Esophagus (tissue), 2 donors: ENCODE data around the gene COL4A2. TPM values are rescaled to one million over a fixed set of nuclear protein-coding genes. Genes with fewer than 3 reads are reported as not detected.
"Not testable (repeated sequence)": the region's sequence is repeated elsewhere in the genome, so short reads cannot be mapped to it uniquely, and the experiment has no call there.

Experiments used
- H3K27ac ChIP-seq, 2 donors: one replicate each; pipeline ENCODE4 v1.5.1; 2013; ENCODE audit warnings: low read depth in 2 of 2, mild to moderate bottlenecking in 2 of 2, inconsistent platforms in 1 of 2, low read length in 1 of 2, moderate library complexity in 1 of 2
- H3K27me3 ChIP-seq, 2 donors: one replicate each; pipeline ENCODE4 v1.6.1; 2013; ENCODE audit warnings: low read length in 2 of 2, control low read depth in 1 of 2, mild to moderate bottlenecking in 1 of 2; ENCODE audit not compliant: insufficient read depth in 2 of 2, control insufficient read depth in 1 of 2
- H3K36me3 ChIP-seq, 2 donors: one replicate each; pipeline ENCODE4 v1.6.1; 2013; ENCODE audit warnings: low read length in 1 of 2; ENCODE audit not compliant: control insufficient read depth in 2 of 2, insufficient read depth in 2 of 2
- H3K4me1 ChIP-seq, 2 donors: one replicate each; pipeline ENCODE4 v1.6.1; 2013; ENCODE audit warnings: low read length in 1 of 2; ENCODE audit not compliant: control insufficient read depth in 2 of 2, insufficient read depth in 2 of 2
- H3K4me3 ChIP-seq, 2 donors: one replicate each; pipeline ENCODE4 v1.5.1; 2013; ENCODE audit warnings: low read length in 2 of 2, mild to moderate bottlenecking in 2 of 2, low read depth in 1 of 2, moderate library complexity in 1 of 2
- H3K9me3 ChIP-seq, 2 donors: one replicate each; pipeline ENCODE4 v1.6.1; 2013; ENCODE audit warnings: mild to moderate bottlenecking in 2 of 2, low read depth in 1 of 2, low read length in 1 of 2, moderate library complexity in 1 of 2; ENCODE audit not compliant: control insufficient read depth in 2 of 2, insufficient read depth in 1 of 2
- WGBS, 2 donors: extraction: QIAGEN DNeasy Blood & Tissue Kit; methylation state at CpG; one replicate each; pipeline ENCODE4 v1.1.7; 2013; 5-methylcytosine and 5-hydroxymethylcytosine counted together
- polyA plus RNA-seq, 2 donors: library from polyadenylated mRNA; stranded (reverse); fragments of 200-250 nt; gene quantifications; one replicate each; pipeline ENCODE4 v1.2.3, GENCODE V29; 2013
- donor health status: healthy with polysubstance abuse.
- donor health status: Bipolar disorder and iron deficiency.

Gene COL4A2
- polyA plus RNA-seq, 2 donors, result 25.3 to 39.2 TPM

DNA sequence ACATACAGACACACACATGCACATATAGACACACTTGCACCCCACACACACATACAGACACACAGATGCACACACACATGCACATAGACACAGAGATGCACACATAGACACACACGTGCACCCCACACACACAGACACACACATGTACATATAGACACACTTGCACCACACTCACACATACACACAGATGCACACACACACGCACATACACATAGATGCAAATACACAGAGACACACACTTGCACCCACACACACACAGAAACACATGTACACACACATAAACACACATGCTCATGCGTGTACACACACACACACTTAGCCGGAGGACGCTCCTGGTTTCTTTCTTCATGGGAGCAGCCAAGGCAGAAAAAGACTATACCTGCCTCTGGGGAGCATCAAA lies 10.0 kb downstream of the COL4A2 start:
- no peak overlapping the region for H3K27ac ChIP-seq
- H3K9me3 ChIP-seq, result no peaks in the 10 kb centered on the region
- H3K4me3 ChIP-seq, result no peak overlapping the region
- H3K27me3 ChIP-seq, result no peaks in the 10 kb centered on the region
- H3K36me3 ChIP-seq, result no peaks in the 10 kb centered on the region
- peaks cover 1 to 7% of the 10 kb centered on the region in 2 donors for H3K4me1 ChIP-seq
- WGBS, 2 donors, result 88 to 92% methylated on average over 5 of the region's 5 CpGs

DNA sequence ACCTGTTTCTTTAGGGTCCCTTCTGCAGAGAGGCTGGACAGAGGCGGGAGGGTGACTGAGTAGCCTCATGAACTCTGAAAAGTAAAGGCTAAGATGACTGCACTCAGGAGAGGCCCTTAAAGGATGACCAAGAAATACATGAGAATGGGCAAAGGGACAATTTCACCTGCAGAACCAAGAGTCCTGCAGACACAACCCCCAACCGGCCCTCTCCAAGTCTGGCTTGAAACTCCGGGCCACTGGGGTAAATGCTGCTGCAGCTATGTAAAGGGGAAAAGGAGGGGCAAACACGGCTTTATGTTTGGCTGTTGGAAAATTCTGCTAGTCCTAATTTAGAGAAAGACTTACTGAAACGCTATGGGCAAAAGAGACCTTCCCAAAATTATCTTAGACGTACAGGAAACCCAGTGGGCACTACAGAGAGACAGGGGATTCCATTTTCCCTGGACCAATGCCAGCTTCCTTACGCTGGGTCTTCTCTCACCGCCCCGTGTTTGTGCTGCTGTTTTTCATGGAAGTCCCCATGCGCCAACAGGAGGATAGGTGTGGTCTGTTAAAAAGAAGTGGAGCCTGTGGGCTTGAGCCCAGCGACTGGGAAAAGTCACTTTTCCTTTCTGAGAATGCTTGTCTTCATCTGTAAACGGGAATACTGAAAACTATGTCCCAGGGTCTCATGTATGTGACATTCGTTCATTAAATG lies 10.6 kb downstream of the COL4A2 start:
- peaks cover 6 to 7% of the 10 kb centered on the region in 2 donors for H3K4me1 ChIP-seq
- H3K36me3 ChIP-seq, result no peaks in the 10 kb centered on the region
- no peaks in the 10 kb centered on the region for H3K27me3 ChIP-seq
- 73 to 75% methylated on average over 13 of the region's 13 CpGs for WGBS, 2 donors
- no peaks in the 10 kb centered on the region for H3K9me3 ChIP-seq
- H3K4me3 ChIP-seq, result no peak overlapping the region
- no peak overlapping the region for H3K27ac ChIP-seq

DNA sequence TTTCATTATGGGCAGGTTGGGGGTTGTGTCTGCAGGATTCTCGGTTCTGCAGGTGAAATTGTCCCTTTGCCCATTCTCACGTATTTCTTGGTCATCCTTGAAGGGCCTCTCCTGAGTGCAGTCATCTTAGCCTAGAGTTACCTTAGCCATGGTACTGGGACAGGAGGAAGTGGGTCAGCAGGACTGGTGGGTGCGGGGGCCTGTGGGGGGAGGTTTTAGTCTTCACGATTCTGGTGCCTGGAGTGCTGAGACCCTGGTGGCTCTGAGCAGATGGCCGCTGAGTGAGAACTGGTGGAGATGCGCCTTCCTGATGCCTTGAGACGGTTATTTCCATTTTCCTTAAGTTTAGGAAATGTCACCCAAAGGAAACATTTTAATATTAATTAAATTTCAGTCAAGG lies 11.8 kb downstream of the COL4A2 start:
- H3K4me3 ChIP-seq, result no peak overlapping the region
- H3K36me3 ChIP-seq, result no peaks in the 10 kb centered on the region
- H3K9me3 ChIP-seq, result no peaks in the 10 kb centered on the region
- H3K27me3 ChIP-seq, result no peaks in the 10 kb centered on the region
- peaks cover 6 to 7% of the 10 kb centered on the region in 2 donors for H3K4me1 ChIP-seq
- WGBS, 2 donors, result 74 to 79% methylated on average over 7 of the region's 7 CpGs
- no peak overlapping the region for H3K27ac ChIP-seq

DNA sequence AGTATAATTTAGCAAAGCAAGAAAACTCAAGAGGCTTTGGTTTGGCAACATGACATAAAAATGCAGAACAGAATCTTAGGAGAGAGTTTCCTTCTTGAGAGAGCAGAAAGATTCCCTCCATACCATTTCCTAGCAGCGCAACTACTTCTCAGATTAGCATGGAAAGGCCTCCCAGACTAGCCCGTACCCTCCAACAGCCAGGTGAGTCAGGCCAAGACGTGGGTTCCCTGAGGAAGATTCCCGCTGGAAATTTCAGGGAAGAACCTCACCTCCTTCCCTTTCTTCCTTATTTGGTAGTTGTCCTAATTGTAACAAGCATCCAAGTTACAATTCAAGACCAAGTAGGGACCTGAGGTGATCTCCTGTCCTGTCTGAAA lies 12.3 kb downstream of the COL4A2 start:
- WGBS, 2 donors, result 64 to 69% methylated on average over 4 of the region's 4 CpGs
- no peak overlapping the region for H3K27ac ChIP-seq
- H3K4me3 ChIP-seq, result no peak overlapping the region
- no peaks in the 10 kb centered on the region for H3K27me3 ChIP-seq
- no peaks in the 10 kb centered on the region for H3K9me3 ChIP-seq
- H3K4me1 ChIP-seq, result peaks cover 9% of the 10 kb centered on the region in 2 donors
- H3K36me3 ChIP-seq, result no peaks in the 10 kb centered on the region

DNA sequence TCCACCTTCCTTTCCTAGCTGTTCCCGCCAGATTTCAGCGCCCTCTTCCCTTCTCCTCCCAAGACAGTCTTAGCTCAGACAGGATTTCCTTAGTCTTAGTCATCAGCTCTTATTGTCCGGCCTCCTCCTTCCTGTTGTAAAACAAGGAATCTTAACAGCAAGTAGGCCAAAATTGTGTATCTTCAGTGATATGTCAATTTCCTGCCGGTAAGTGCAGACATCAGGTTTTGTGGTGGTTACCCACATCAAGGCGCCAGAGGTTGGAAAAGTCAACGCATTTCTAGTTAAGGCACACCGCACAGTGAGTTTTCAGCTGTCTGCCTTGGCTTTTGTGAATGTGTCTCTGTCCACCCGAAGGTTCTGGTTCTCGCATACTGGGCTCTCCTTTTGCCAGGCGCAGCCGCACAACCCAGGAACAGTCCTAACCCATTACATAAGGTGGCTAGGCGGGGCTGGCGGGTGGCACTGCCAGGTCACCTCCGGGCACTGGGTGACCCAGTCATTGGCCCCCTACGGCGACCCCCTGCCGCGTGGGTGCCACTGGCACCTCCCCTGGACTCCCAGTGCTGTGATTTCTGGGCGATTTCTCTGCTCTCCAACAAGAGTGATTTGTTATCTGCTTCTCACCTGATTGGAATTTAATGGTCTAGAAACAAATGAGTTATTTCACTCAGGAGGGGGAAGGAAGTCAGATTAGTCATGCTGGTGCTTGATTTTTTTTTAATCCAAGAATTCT lies 12.9 kb downstream of the COL4A2 start:
- WGBS, 2 donors, result 57 to 60% methylated on average over 19 of the region's 19 CpGs
- peaks cover 6 to 9% of the 10 kb centered on the region in 2 donors for H3K4me1 ChIP-seq

DNA sequence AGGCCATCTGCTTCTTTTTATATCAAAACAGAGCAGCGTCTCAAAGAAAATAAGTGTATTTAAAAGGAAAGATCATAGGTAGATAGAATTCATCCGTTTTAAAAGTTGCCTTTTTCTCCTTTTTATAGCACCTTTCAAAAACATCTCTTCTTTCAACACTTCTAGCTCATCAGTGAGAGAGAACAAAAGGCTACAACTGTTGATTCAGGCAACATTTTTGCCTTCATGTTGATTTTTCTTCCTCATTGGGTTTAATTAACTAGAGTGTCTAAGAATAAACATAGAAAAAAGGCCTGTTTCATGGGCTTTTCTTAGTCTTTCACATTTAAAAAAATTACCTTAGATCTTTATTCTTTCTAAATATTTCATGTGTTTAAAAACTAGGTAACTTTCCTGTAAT lies 13.6 kb downstream of the COL4A2 start:
- whole genome bisulfite sequencing, 2 donors, result 34 to 39% methylated on average over 2 of the region's 2 CpGs
- H3K9me3 ChIP-seq, result no peaks in the 10 kb centered on the region
- H3K36me3 ChIP-seq, result no peaks in the 10 kb centered on the region
- H3K4me1 ChIP-seq, result peaks cover 6 to 9% of the 10 kb centered on the region in 2 donors
- no peak overlapping the region for H3K4me3 ChIP-seq
- H3K27me3 ChIP-seq, result no peaks in the 10 kb centered on the region
- H3K27ac ChIP-seq, result no peak overlapping the region

More for the DNA sequence above, 12.9 kb downstream of the COL4A2 start:
- Histone ChIP-seq H3K36me3 (no peaks in the 10 kb centered on the region), H3K9me3 (no peaks in the 10 kb centered on the region), H3K4me3 (no peak overlapping the region), H3K27me3 (no peaks in the 10 kb centered on the region), H3K27ac (peak overlapping the region; percentile 22 to 40)

DNA sequence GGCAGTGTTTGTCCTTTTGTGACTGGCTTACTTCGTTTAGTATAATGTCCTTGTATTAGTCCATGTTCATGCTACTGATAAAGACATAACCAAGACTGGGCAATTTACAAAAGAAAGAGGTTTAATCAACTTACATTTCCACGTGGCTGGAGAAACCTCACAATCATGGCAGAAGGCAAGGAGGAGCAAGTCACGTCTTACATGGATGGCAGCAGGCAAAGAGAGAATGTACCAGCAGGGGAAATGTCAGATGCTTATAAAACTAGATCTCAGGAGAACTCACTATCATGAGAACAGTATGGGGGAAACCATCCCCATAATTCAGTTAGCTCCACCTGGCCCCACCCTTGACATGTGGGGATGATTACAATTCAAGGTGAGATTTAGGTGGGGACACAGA lies 14.5 kb downstream of the COL4A2 start:
- WGBS, 2 donors, result 78% methylated on average over 3 of the region's 3 CpGs
- H3K9me3 ChIP-seq, H3K4me3 ChIP-seq, H3K4me1 ChIP-seq, H3K36me3 ChIP-seq, H3K27me3 ChIP-seq, H3K27ac ChIP-seq: not testable (repeated sequence)

DNA sequence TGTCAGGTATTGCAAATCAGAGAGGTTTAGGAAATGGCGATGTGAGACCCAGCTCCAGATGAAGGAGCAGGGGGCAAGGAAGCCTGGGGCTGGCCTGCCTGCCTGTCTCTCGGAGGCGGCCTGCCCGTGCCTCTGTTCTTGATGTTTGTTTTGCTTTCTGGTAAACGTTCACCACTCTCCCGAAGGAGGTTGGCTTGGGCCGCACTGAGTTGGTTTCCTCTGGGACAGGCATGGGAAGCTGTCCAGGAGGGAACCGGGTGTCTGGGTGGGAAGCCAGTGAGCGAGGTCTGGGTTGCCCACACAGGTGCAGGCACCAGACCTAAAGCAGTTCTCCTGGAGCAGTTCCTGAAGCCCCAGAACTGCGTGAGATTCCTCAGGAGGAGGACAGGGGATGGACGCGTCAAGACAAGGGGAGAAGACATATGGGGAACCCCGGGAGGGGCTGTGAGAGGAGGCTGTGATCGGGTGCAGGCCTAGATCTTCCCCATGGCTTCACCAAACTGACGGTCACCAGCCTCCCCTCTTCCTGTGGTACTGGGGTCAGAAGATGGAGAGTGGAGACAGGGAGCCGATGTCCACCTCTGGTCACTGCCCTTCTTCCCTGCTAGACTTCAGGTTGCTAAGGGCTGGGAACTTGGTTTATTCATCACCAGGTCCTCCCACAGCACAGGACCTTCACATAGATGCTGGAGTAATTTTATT lies 15.2 kb downstream of the COL4A2 start:
- Histone ChIP-seq H3K36me3 (no peaks in the 10 kb centered on the region), H3K27ac (peak overlapping the region; percentile 5 to 14), H3K27me3 (no peaks in the 10 kb centered on the region), H3K4me1 (peaks cover 6 to 9% of the 10 kb centered on the region in 2 donors), H3K4me3 (no peak overlapping the region), H3K9me3 (no peaks in the 10 kb centered on the region)
- WGBS, 2 donors, result 69 to 76% methylated on average over 16 of the region's 16 CpGs

DNA sequence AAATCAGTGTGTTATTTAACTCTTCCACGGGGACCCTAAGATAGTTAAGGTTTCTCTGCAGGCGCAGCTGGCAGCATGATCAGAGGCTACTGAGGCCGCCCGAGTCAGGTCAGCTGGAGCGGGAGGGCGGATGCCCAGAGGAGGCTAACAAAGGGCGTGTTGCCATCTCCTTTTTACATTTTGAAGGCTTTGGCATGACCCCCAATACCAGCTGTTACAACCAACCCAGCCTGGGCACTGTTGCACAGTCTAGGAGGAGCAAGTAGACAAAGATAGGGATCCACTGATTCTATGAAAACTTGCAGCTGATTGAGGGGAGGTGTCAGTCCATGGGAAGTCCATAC lies 15.7 kb downstream of the COL4A2 start:
- Histone ChIP-seq H3K36me3 (no peaks in the 10 kb centered on the region), H3K4me3 (no peak overlapping the region), H3K27ac (peak overlapping the region; percentile 14 to 57), H3K9me3 (no peaks in the 10 kb centered on the region), H3K27me3 (no peaks in the 10 kb centered on the region), H3K4me1 (peaks cover 6 to 9% of the 10 kb centered on the region in 2 donors)
- 80 to 85% methylated on average over 7 of the region's 7 CpGs for WGBS, 2 donors
